Activated CD8-positive, alpha-beta memory T cell treated with anti-CD3 and anti-CD28 coated beads for 4 hours (primary cell): Measurements from ENCODE around the gene MPG.
"Not testable (repeated sequence)": the region's sequence is repeated elsewhere in the genome, so short reads cannot be mapped to it uniquely, and the experiment has no call there.

Source experiments
- DNase-seq, 2 donors: peaks; one replicate each; pipeline ENCODE4 v3.0.0-alpha.2; 2020; ENCODE audit warnings: low read depth in 2 of 2

MPG gene

GRCh38 chr16:77807-78443 lies at the start of gene MPG:
Gene MPG, plus strand, starts transcription at chr16:78225. Its CDS starts 85 bp downstream, at chr16:78310.
- peak; percentile 64 to 71 for DNase-seq

- not testable (repeated sequence) for DNase-seq
Measured at GRCh38 chr16:30627-31026, 47.4 kb upstream of the MPG start.

- not testable (repeated sequence) for DNase-seq
Measured at GRCh38 chr16:33154-33876, 44.7 kb upstream of the MPG start.

GRCh38 chr16:33877-34647 lies 44.0 kb upstream of the MPG start:
- no peak for DNase-seq

- no peak for DNase-seq
Measured at GRCh38 chr16:34648-34987, 43.4 kb upstream of the MPG start.

GRCh38 chr16:35011-35677 lies 42.9 kb upstream of the MPG start:
- no peak for DNase-seq

- no peak for DNase-seq
Measured at GRCh38 chr16:35678-36305, 42.2 kb upstream of the MPG start.

- DNase-seq: no peak
Measured at GRCh38 chr16:36336-36984, 41.6 kb upstream of the MPG start.

GRCh38 chr16:37511-37910 lies 40.5 kb upstream of the MPG start:
- DNase-seq: no peak

GRCh38 chr16:38206-38605 lies 39.8 kb upstream of the MPG start:
- not testable (repeated sequence) for DNase-seq

- DNase-seq: peak; percentile 14 to 20
Measured at GRCh38 chr16:38941-39892, 38.8 kb upstream of the MPG start.

- DNase-seq: no peak
Measured at GRCh38 chr16:41439-42068, 36.5 kb upstream of the MPG start.

GRCh38 chr16:42069-42457 lies 36.0 kb upstream of the MPG start:
- DNase-seq: no peak

- DNase-seq: no peak
Measured at GRCh38 chr16:42691-43090, 35.3 kb upstream of the MPG start.

GRCh38 chr16:43294-43693 lies 34.7 kb upstream of the MPG start:
- no peak for DNase-seq

- no peak for DNase-seq
Measured at GRCh38 chr16:44655-45054, 33.4 kb upstream of the MPG start.

- DNase-seq: no peak
Measured at GRCh38 chr16:45454-45853, 32.6 kb upstream of the MPG start.

GRCh38 chr16:46510-46909 lies 31.5 kb upstream of the MPG start:
- not testable (repeated sequence) for DNase-seq

- no peak for DNase-seq
Measured at GRCh38 chr16:47234-47633, 30.8 kb upstream of the MPG start.
